BJ (cell line): ENCODE measurements around the gene PISD. TPM values are rescaled to one million over a fixed set of nuclear protein-coding genes. Genes with fewer than 3 reads are reported as not detected.

Experiments used
- CTCF ChIA-PET: fragments of 350-600 bp; formaldehyde crosslinking; extraction: SDS; loops from one replicate; lab custom pipeline; 2021; ENCODE audit warnings: antibody characterized with exemption, inconsistent platforms; lab: Yijun Ruan, JAX
- POLR2A ChIA-PET: fragments of 300-600 bp; sonication (Branson Sonifier 250); formaldehyde crosslinking; extraction: SDS; loops from one replicate; lab custom pipeline; 2021; ENCODE audit warnings: antibody characterized with exemption; lab: Charles Lee
- DNase-seq: peaks from one replicate; pipeline ENCODE4 v3.0.0-alpha.2; 2011; ENCODE audit warnings: low read depth
- H3K27me3 ChIP-seq: 2 replicates; pipeline ENCODE4 v1.6.0; 2011; ENCODE audit warnings: low read length; ENCODE audit not compliant: control insufficient read depth, insufficient read depth
- H3K36me3 ChIP-seq: 2 replicates; pipeline ENCODE4 v1.5.1; 2011; ENCODE audit warnings: low read length; ENCODE audit not compliant: control insufficient read depth, insufficient read depth
- H3K4me3 ChIP-seq: 2 replicates; pipeline ENCODE4 v1.5.1; 2011; ENCODE audit warnings: low read depth, mild to moderate bottlenecking, control low read depth, low read length
- CTCF ChIP-seq: IDR thresholded peaks from 2 replicates; pipeline ENCODE4 v1.5.1; 2011; ENCODE audit warnings: low read depth, mild to moderate bottlenecking, control low read depth, inconsistent platforms, low read length, moderate library complexity; ENCODE audit not compliant: insufficient read depth
- polyA plus RNA-seq: library from polyadenylated mRNA; depleted of rRNA; stranded (reverse); fragments of >200 nt; gene quantifications from 2 replicates; pipeline ENCODE4 v1.2.3, GENCODE V29; 2011; rRNA removed

PISD gene
- polyA plus RNA-seq, 1 experiment = 26.9 TPM

DNA sequence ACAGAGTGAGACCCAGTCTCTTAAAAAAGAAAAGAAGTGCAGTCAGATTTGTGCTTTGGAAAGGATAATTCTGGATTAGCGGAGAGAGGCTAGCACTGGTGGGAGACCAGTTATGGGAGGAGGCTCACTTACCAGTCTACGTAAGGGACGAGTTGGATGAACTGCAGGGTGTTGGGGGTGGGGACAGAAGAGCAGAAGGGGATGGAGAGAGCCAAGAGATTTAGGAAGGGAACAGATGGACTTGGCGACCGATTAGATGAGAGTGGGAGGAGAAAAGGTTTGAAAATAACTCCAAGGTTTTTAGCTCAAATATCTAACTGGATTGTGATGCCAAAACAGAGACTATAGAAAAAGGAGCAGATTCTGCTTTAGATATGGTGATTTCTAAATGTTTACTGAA lies 84.3 kb downstream of the PISD start:
- Histone ChIP-seq H3K27me3 (no peaks in the 10 kb centered on the region), H3K4me3 (no peak overlapping the region), H3K36me3 (no peaks in the 10 kb centered on the region)
- no peak for TF ChIP-seq CTCF
- ChIA-PET CTCF (no interaction called here), POLR2A (no interaction called here)
- no peak for DNase-seq

GRCh38 chr22:31575190-31575589 lies 86.8 kb downstream of the PISD start:
- no peak for DNase-seq
- Histone ChIP-seq H3K4me3 (no peak overlapping the region), H3K27me3 (no peaks in the 10 kb centered on the region), H3K36me3 (no peaks in the 10 kb centered on the region)
- ChIA-PET CTCF (interaction anchor here (1.1 kb wide), 1 partner anchor 14 kb away, joined by 5 read pairs; no protein-coding TSS in a partner anchor), POLR2A (no interaction called here)
- TF ChIP-seq CTCF = no peak

- TF ChIP-seq CTCF = no peak
- no peak for DNase-seq
- H3K4me3 ChIP-seq = no peak overlapping the region
- H3K36me3 ChIP-seq = no peaks in the 10 kb centered on the region
- no peaks in the 10 kb centered on the region for H3K27me3 ChIP-seq
- ChIA-PET CTCF (interaction anchor here (1.1 kb wide), 1 partner anchor 13 kb away, joined by 5 read pairs; no protein-coding TSS in a partner anchor), POLR2A (no interaction called here)
Measured at GRCh38 chr22:31574055-31574670, 87.9 kb downstream of the PISD start.

DNA sequence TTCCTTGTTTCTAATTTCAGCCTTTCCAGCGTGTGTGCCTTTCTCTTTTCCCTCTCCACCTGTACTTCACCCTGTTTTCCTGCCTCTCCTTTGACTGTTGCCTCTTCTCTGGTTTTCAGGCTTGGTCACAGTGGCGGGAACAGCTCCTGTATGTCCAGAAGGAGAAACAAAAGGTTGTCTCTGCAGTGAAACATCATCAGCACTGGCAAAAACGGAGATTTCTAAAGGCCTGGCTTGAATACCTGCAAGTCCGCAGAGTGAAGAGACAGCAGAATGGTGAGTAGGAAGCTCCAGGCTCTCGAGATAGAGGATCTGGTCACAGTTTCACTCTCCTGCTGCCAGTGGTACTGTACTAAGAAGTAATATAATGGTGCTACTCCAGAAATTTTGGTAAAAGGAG lies 89.1 kb downstream of the PISD start:
- no peak overlapping the region for H3K4me3 ChIP-seq
- no peak for TF ChIP-seq CTCF
- H3K36me3 ChIP-seq = no peaks in the 10 kb centered on the region
- ChIA-PET POLR2A (no interaction called here), CTCF (interaction anchor here (0.6 to 1.4 kb wide), 4 partner anchors 11 to 55 kb away, joined by 3 to 6 read pairs (median 4); no protein-coding TSS in a partner anchor)
- no peaks in the 10 kb centered on the region for H3K27me3 ChIP-seq
- no peak for DNase-seq

- no peak for TF ChIP-seq CTCF
- POLR2A ChIA-PET = no interaction called here
- CTCF ChIA-PET = interaction anchor here (2.6 kb wide), 1 partner anchor 8 kb away, joined by 12 read pairs; no protein-coding TSS in a partner anchor
- no peaks in the 10 kb centered on the region for H3K36me3 ChIP-seq
- no peak for DNase-seq
- no peaks in the 10 kb centered on the region for H3K27me3 ChIP-seq
- H3K4me3 ChIP-seq = no peak overlapping the region
Measured at GRCh38 chr22:31569126-31569525, 92.9 kb downstream of the PISD start.

Other genes starting within 250 kb of the PISD start
- 16.9 and 20.4 TPM in 2 replicates for gene EIF4ENIF1, start 172.4 kb downstream of the PISD start, polyA plus RNA-seq
- 5.0 and 7.1 TPM in 2 replicates for gene SFI1, start 165.7 kb downstream of the PISD start, polyA plus RNA-seq
- gene PRR14L, start 87.9 kb upstream of the PISD start, polyA plus RNA-seq = 8.0 and 9.6 TPM in 2 replicates
- 6.8 TPM in 2 replicates for gene DEPDC5, start 91.8 kb upstream of the PISD start, polyA plus RNA-seq